Measurements from ENCODE around the gene CFAP299. TPM values are rescaled to one million over a fixed set of nuclear protein-coding genes. Genes with fewer than 3 reads are reported as not detected.

CFAP299 gene
- total and polyA plus RNA-seq, 2 donors (not counting 3 experiments of a cell fraction or from before 2014, with no cell fraction given) = not detected

DNA sequence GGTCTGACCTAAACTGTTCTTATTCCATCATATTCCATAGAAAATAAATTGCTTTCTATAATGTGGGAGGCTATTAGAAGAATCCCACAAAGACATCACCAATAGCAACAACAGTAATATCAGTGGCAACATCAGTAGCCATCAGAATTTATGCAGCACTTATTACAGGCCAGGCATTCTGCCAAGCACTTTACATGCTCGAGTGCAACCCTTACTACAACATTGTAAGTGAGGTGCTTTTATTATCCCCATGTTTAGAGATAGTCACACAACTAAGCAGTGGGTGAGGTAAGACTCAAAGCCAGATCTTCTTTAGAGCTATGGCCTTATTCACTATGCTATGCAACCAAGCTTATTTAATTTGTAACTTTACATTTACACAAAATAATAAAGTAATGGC, 377.9 kb downstream of the CFAP299 start:
- intact Hi-C loops (cut with micrococcal nuclease) = no loop called here
- dilution Hi-C loops (cut with MboI; ENCODE audit: extremely low pct_ligation_motif_present, low sequenced_read_pairs) = no loop called here
- H3K9me1 ChIP-seq (replicated peaks; ENCODE audit: control insufficient read depth, extremely low read depth, insufficient read depth, low read length) = no peaks in the 10 kb centered on the region
- no peak overlapping the region for H3K9ac ChIP-seq (replicated peaks; ENCODE audit: extremely low read depth, insufficient read depth, low read length)
- no peak overlapping the region for H3K27ac ChIP-seq (ENCODE audit: insufficient read depth, low read depth, low read length)
- H3K79me2 ChIP-seq (ENCODE audit: control insufficient read depth, insufficient read depth, low read length) = no peaks in the 10 kb centered on the region
- no peak for DNase-seq (ENCODE audit: low read depth, low spot score)
- POLR2A ChIA-PET = no interaction called here
- no peak for FAIRE-seq
- H3K4me2 ChIP-seq (ENCODE audit: insufficient read depth, low read length) = no peak overlapping the region
- no peak overlapping the region for H3K4me3 ChIP-seq (replicated peaks in 1 of 3; ENCODE audit: insufficient read depth in 1 of 3, low read depth in 1 of 3, low read length in 3 of 3)
- no peak overlapping the region for H2AFZ ChIP-seq (ENCODE audit: low read depth, low read length)
- TF ChIP-seq FOS (IDR thresholded peaks at IDR 0.05; ENCODE audit: borderline replicate concordance, insufficient read depth, low read length) (no peak), POLR2AphosphoS5 (IDR thresholded peaks at IDR 0.05; ENCODE audit: insufficient read depth, low read depth, low read length) (no peak), JUN (IDR thresholded peaks at IDR 0.05; ENCODE audit: borderline replicate concordance, insufficient read depth, insufficient read length, low read depth) (no peak), GATA2 (IDR thresholded peaks at IDR 0.05; ENCODE audit: insufficient read depth, insufficient read length, low read depth, low read length) (no peak), POLR2A (IDR thresholded peaks at IDR 0.05; ENCODE audit: low read depth, low read length) (no peak), EZH2 (IDR thresholded peaks at IDR 0.05; ENCODE audit: borderline replicate concordance, low read depth, low read length, severe bottlenecking) (no peak), MYC (IDR thresholded peaks at IDR 0.05; ENCODE audit: low read depth, low read length) (no peak)
- TF ChIP-seq, protein P1, sequence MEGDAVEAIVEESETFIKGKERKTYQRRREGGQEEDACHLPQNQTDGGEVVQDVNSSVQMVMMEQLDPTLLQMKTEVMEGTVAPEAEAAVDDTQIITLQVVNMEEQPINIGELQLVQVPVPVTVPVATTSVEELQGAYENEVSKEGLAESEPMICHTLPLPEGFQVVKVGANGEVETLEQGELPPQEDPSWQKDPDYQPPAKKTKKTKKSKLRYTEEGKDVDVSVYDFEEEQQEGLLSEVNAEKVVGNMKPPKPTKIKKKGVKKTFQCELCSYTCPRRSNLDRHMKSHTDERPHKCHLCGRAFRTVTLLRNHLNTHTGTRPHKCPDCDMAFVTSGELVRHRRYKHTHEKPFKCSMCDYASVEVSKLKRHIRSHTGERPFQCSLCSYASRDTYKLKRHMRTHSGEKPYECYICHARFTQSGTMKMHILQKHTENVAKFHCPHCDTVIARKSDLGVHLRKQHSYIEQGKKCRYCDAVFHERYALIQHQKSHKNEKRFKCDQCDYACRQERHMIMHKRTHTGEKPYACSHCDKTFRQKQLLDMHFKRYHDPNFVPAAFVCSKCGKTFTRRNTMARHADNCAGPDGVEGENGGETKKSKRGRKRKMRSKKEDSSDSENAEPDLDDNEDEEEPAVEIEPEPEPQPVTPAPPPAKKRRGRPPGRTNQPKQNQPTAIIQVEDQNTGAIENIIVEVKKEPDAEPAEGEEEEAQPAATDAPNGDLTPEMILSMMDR (IDR thresholded peaks at IDR 0.05; ENCODE audit: extremely low read depth in 1 of 2, insufficient read depth in 1 of 2, low read depth in 1 of 2, low read length in 2 of 2) = no peak
- TF ChIP-seq, protein P2, sequence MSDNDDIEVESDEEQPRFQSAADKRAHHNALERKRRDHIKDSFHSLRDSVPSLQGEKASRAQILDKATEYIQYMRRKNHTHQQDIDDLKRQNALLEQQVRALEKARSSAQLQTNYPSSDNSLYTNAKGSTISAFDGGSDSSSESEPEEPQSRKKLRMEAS (IDR thresholded peaks at IDR 0.05; ENCODE audit: insufficient read depth, insufficient read length) = no peak
- no peaks in the 10 kb centered on the region for H3K36me3 ChIP-seq (ENCODE audit: control insufficient read depth in 2 of 2, extremely low read depth in 1 of 2, insufficient read depth in 2 of 2, low read length in 2 of 2)
- peaks cover 2% of the 10 kb centered on the region for H3K9me3 ChIP-seq (replicated peaks; ENCODE audit: control insufficient read depth, insufficient read depth, low read length)
- no peaks in the 10 kb centered on the region for H3K4me1 ChIP-seq (ENCODE audit: control insufficient read depth, extremely low read depth, insufficient read depth, low read length)
- H3K27me3 ChIP-seq (ENCODE audit: control insufficient read depth in 2 of 2, insufficient read depth in 2 of 2, low read length in 2 of 2) = no peaks in the 10 kb centered on the region
- H4K20me1 ChIP-seq (replicated peaks; ENCODE audit: control insufficient read depth, extremely low read depth, insufficient read depth, low read length) = no peaks in the 10 kb centered on the region
- CTCF ChIA-PET = no interaction called here
- BruUV-seq (replicated peaks) = no TSS peak

Data from endothelial cell of umbilical vein (primary cell).